Lung microvascular endothelial cell (primary cell): ENCODE measurements around the gene TMEM212. TPM values are rescaled to one million over a fixed set of nuclear protein-coding genes. Genes with fewer than 3 reads are reported as not detected.
"Not testable (repeated sequence)": the region's sequence is repeated elsewhere in the genome, so short reads cannot be mapped to it uniquely, and the experiment has no call there.

Experiments
- DNase-seq, 2 donors: peaks; one replicate each; pipeline versions ENCODE4 v3.0.0 to v3.0.0-alpha.2; 2010; ENCODE audit warnings: low read depth in 2 of 2
- total RNA-seq: library from RNA; depleted of rRNA; stranded (reverse); fragments of >200 nt; gene quantifications from 2 replicates; pipeline ENCODE4 v1.2.1, GENCODE V29; 2014

The TMEM212 gene
- total RNA-seq, 1 donor from 2014 or later: not detected

DNA sequence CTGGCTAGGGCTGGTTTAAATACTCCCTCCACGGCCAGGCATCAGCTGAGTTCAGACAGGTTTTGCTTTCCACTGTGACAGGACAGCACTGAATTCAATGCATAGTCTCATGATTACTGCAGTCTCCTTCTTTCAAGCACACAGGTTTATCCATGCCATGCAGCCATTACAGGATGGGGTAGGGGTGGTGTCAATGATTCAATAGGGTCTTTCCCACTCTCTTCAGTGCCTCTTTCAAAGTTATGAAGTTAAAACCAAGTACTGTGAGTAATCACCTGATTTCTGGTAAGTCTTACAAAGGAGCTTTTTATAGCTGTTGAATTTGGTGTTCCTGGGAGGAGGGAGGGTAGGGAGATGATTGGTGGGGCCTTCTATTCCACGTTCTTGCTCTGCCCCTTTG lies 47.2 kb downstream of the TMEM212 start:
- DNase-seq: no peak

DNA sequence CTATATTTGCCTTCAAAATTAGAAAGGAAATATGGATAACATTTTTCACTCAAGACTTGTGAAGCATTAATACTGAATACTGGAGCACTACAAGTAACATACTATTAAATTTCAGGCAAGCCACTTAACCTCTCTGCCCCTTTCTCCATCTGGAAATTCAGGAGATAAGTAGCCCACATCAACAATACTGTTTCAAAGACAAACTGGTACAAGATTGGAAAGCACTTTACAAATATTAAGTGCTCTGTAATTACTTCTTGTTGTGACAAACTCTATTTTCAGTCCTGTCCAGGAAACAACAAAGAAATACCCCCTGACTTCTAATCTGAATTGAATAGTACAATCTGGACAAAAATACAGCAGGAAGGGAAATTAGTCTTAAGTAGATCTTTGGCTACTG lies 49.3 kb downstream of the TMEM212 start:
- no peak for DNase-seq

DNA sequence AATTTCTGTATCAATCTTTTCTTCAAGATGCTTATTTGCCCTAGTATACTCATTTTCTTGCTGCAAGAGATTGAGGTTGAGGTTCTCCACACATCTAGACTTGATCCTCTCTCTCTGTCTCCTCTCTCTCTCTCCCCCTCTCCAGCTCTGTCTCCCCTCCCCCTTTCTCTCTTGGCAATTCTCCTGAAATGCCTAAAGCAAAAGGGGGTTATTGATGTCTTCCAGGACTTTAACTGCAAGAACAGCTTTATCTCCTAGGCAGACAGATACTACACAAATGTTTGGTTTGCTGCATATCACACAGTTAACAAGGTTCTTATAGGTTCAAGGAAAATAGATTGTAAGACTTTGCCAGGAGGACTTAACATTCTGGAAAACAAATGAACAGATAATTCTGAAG lies 52.1 kb downstream of the TMEM212 start:
- DNase-seq: no peak

DNA sequence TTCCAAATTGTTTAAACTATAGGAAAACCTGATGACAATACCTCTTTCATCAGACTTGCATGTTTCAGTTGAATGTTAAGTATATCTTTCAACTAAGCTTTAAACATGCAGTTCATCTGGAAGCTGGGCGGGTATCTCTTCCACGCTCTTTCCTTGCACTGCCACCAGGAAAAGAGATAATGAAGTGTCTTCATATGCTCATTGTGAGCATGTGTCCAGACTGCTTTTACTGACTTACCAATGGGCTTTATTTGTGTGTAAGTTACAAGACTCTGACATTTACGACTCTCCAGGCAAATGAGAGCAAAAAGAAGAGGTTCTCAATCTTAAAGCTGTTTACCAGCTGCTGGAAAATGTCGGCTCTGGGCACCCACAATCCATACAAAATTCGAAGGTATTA lies 52.8 kb downstream of the TMEM212 start:
- no peak for DNase-seq

DNA sequence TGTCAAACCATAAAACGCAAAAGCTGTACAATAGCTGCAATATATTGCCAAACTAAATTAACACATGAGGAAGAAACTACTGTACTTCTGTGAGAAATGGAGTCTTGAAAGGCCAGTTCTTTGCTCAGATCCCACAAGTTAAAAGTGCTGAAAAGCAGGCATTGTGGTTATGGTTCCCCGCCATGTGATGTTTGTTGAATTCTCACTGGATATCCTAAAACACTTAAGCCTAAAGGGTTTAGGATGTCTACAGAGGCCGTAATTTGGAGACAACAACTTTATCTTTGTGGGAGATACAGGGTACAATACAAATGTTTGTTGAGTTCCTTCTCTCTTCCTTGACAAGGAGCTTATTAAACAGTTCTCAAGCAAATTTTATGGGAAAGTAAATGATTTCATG lies 53.2 kb downstream of the TMEM212 start:
- DNase-seq: no peak

DNA sequence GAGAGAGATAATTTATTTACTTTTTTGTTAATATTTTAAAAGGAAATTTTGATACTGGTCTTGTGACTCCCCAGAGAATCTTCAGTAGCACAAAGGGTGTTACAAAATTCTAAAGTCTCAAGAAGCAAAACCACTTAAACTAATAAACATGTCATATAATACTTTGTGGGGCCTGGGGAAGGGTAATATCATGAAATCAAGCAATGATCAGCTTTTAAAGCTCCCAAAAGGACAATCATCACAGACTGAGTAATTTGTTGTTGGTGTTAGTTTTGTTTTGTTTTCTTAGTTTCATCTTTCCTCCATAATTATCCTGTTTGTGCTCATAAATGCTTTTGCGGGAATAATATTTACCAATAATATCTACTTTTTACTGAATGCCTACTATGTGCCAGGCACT lies 55.0 kb downstream of the TMEM212 start:
- DNase-seq: no peak

DNA sequence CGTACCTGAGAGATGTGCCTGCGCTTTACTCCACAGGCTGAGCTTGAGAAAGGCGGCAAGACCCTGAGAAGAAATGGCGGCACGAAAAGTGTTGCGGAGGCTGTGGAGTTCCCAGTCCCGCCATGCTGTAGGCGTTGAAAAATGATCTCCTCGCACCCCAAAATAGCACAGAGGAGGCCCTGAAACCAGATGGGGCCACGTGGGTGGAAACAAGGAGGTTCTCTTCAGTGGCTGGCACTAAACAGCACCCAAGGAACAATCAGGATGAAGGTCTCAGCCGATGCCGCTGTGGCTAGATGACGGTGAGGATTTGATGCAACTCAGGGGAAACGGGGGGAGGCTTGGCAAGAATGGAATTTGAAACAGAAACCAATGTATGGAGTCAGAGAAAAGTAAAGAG lies 57.3 kb downstream of the TMEM212 start:
- no peak for DNase-seq

DNA sequence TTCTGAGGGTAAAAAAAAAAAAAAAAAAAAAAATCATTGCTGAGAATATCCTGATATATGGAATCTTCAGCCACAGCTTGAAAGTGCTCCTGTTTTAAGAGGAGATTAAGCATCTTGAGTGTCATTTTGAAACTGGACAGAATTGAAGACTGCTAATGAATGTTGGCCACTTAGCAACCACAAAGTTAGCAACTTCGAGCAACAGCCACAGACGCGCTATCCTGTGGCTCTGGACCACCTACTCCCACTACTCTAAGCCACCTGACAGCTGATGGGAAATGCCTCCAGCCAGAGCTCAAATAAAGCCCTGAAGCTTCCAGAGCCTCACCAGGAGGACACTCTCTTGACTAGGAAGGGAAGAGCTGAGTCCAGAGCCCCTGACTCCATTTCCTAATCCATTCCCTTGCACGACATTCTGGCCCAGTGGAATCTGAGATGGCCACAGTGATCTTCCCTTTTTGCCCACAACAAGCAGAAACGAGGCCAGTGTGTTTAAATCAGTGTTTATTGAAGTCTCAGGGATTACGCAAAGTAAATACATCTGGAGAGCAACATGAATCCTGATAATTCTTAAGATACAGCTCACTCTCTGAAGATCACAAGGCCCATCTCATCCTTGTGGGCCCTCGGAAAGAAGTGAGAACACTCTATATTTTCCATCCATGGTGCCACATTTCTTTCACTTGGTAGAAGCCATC lies 58.6 kb downstream of the TMEM212 start:
- DNase-seq: no peak

DNA sequence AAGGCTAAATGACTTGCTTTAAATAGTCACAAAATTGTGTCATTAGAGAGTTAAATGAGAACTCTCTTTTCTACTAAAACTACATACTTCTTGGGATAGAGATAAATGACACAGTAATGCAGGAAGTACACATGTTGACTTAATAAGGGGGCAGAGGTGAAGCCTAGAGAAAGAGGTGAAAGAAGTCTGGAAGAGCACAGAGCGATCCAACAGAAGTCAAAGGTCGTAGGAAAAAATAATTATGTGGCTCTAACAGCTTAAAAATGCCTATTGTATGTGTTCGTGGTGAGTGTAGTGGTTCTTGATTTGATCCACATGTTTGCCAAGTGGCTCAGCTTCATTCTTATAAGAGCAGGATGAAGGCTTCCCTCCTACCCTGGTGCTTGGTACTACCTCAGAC lies 61.7 kb downstream of the TMEM212 start:
- peak in 1 of 2 donors; percentile 3 for DNase-seq

DNA sequence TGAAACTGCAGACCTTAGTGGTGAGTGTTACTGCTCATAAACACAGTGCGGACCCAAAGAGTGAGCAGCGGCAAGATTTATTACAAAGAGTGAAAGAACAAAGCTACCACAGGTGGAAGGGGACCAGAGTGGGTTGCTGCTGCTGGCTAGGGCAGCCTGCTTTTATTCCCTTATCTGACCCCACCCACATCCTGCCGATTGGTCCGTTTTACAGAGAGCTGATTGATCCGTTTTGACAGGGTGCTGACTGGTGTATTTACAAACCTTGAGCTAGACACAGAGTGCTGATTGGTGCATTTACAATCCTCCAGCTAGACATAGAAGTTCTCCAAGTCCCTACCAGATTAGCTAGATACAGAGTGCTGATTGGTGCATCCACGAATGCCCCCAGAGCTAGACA lies 63.4 kb downstream of the TMEM212 start:
- not testable (repeated sequence) for DNase-seq

DNA sequence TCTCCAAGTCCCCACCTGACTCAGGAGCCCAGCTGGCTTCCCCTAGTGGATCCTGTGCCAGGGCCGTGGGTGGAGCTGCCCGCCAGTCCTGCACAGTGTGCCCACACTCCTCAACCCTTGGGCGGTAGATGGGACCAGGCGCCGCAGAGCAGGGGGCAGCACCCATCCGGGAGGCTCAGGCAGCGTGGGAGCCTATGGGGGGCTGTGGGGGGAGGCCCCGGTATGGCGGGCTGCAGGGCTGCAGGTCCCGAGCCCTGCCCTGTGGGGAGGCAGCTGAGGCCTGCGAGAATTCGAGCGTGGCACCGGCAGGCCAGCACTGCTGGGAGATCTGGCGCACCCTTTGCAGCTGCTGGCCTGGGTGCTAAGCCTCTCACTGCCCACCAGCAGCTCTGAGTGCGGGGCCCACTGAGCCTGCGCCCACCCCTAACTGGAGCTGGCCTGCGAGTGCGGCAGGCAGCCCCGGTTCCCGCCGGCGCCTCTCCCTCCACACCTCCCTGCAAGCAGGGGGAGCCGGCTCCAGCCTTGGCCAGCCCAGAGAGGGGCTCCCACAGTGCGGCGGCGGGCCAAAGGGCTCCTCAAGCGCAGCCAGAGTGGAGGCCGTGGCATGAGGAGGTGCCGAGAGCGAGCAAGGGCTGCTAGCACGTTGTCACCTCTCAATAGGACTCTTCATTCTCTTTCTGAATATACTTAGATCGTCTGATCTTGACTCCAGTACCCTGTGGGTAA lies 64.0 kb downstream of the TMEM212 start:
- DNase-seq: no peak

DNA sequence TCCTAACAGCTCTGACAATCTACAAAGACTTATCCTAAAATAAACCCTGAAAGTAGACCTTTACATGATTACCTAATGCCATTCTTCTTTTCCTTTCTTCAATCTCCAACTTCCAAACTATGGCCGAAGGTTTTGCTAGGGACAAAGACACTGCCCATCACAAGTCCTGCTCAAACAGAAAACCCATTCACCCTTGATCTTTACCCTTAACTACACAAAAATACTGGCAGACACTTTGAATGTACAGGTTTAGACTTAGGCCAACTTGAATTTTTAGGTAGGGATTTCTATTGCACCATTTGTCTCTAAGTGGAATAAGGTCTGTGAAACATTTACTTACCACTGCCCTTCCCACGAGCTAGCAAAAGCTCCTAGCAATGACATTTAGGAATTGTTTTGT lies 64.6 kb downstream of the TMEM212 start:
- no peak for DNase-seq

DNA sequence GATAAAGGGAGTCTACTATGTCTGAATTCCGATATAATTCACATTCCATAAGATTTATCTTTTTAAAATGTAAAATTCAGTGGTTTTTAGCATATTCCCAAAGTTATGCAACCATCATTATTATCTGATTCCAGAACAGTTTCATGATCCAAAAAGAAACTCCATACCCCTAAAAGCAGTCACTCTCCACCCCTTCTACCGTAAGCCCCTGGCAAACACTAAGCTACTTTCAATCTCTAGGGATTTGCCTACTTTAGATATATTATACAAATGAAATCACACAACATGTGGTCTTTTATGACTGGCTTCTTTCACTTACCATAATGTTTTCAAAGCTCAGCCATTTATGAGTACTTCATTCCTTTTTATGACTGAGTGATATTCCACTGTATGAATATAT lies 65.6 kb downstream of the TMEM212 start:
- no peak for DNase-seq

Other genes with a start within 250 kb of the TMEM212 start
- 52.2 and 62.1 TPM in 2 replicates for gene PLD1, start 32.9 kb upstream of the TMEM212 start, total RNA-seq
- gene FNDC3B, start 196.2 kb downstream of the TMEM212 start, total RNA-seq: 61.2 and 74.6 TPM in 2 replicates